SK-N-SH treated with all-trans-retinoic acid at 6 μM for 48 hours (cell line): Measurements from ENCODE around the gene DENND5B.

Experiments used
- ATAC-seq: fragments of 200-7000 bp; cut with Tn5 transposase; 3 replicates; pipeline ENCODE4 v1.9.1; 2020; ENCODE audit warnings: mild to moderate bottlenecking, moderate library complexity
- ARNTL ChIP-seq: fragments of 450-650 bp; formaldehyde crosslinking; IDR thresholded peaks from 2 replicates; pipeline ENCODE4 v1.5.0; 2020; ENCODE audit warnings: low read depth, mild to moderate bottlenecking, moderate library complexity, borderline replicate concordance
- BACH2 ChIP-seq: fragments of 250-450 bp; sonication (Bioruptor Pico); IDR thresholded peaks from 2 replicates; pipeline ENCODE4 v1.9.0; 2021; ENCODE audit warnings: mild to moderate bottlenecking, borderline replicate concordance
- CSDC2 ChIP-seq: fragments of 250-450 bp; sonication (Bioruptor Pico); IDR thresholded peaks from 2 replicates; pipeline ENCODE4 v1.5.0; 2020; ENCODE audit warnings: mild to moderate bottlenecking, moderate library complexity
- ESRRG ChIP-seq: fragments of 250-450 bp; sonication (Bioruptor Pico); IDR thresholded peaks from 2 replicates; pipeline ENCODE4 v1.6.1; 2021; ENCODE audit warnings: mild to moderate bottlenecking
- GLIS3 ChIP-seq: fragments of 250-450 bp; sonication (Bioruptor Pico); IDR thresholded peaks from 2 replicates; pipeline ENCODE4 v1.5.0; 2020; ENCODE audit warnings: mild to moderate bottlenecking, moderate library complexity
- ISL1 ChIP-seq: fragments of 250-450 bp; sonication (Bioruptor Pico); IDR thresholded peaks from 2 replicates; pipeline ENCODE4 v2.1.2; 2022; ENCODE audit warnings: mild to moderate bottlenecking, moderate library complexity
- OSR1 ChIP-seq: fragments of 250-450 bp; sonication (Bioruptor Pico); IDR thresholded peaks from 2 replicates; pipeline ENCODE4 v1.8.0; 2022; ENCODE audit warnings: moderate library complexity, mild to moderate bottlenecking, inconsistent platforms
- PPARA ChIP-seq: fragments of 250-450 bp; sonication (Bioruptor Pico); IDR thresholded peaks from 2 replicates; pipeline ENCODE4 v1.5.0; 2020; ENCODE audit warnings: mild to moderate bottlenecking, borderline replicate concordance
- RARB ChIP-seq: fragments of 250-450 bp; sonication (Bioruptor Pico); IDR thresholded peaks from 2 replicates; pipeline ENCODE4 v1.8.0; 2021; ENCODE audit warnings: mild to moderate bottlenecking, moderate library complexity
- SNAI2 ChIP-seq: fragments of 250-450 bp; sonication (Bioruptor Pico); IDR thresholded peaks from 2 replicates; pipeline ENCODE4 v1.5.0; 2020; ENCODE audit warnings: mild to moderate bottlenecking, moderate library complexity
- TCF4 ChIP-seq: fragments of 250-450 bp; sonication (Bioruptor Pico); IDR thresholded peaks from 2 replicates; pipeline ENCODE4 v1.8.0; 2021; ENCODE audit warnings: mild to moderate bottlenecking, moderate library complexity, borderline replicate concordance
- TOX ChIP-seq: fragments of 250-450 bp; sonication (Bioruptor Pico); IDR thresholded peaks from 2 replicates; pipeline ENCODE4 v1.8.0; 2021; ENCODE audit warnings: mild to moderate bottlenecking, moderate library complexity, borderline replicate concordance
- ZC3H10 ChIP-seq: fragments of 250-450 bp; sonication (Bioruptor Pico); IDR thresholded peaks from 2 replicates; pipeline ENCODE4 v1.5.1; 2021; ENCODE audit warnings: mild to moderate bottlenecking, moderate library complexity
- ZFP3 ChIP-seq: fragments of 250-450 bp; sonication (Bioruptor Pico); IDR thresholded peaks from 2 replicates; pipeline ENCODE4 v1.5.0; 2020; ENCODE audit warnings: mild to moderate bottlenecking, moderate library complexity
- ZFP30 ChIP-seq: fragments of 450-650 bp; formaldehyde crosslinking; IDR thresholded peaks from 2 replicates; pipeline ENCODE4 v1.5.0; 2022; ENCODE audit warnings: mild to moderate bottlenecking, moderate library complexity
- ZNF565 ChIP-seq: fragments of 450-650 bp; formaldehyde crosslinking; conservative IDR thresholded peaks from 2 replicates; pipeline ENCODE4 v1.5.0; 2020; ENCODE audit warnings: low read depth, mild to moderate bottlenecking, moderate library complexity
- ZNF70 ChIP-seq: fragments of 450-650 bp; formaldehyde crosslinking; IDR thresholded peaks from 2 replicates; pipeline ENCODE4 v1.5.0; 2020; ENCODE audit warnings: mild to moderate bottlenecking, moderate library complexity
- ZNF8 ChIP-seq: fragments of 450-650 bp; formaldehyde crosslinking; IDR thresholded peaks from 2 replicates; pipeline ENCODE4 v1.5.0; 2020; ENCODE audit warnings: mild to moderate bottlenecking, moderate library complexity
- TF ChIP-seq, protein P1 (sequence below): fragments of 250-450 bp; sonication (Bioruptor Pico); IDR thresholded peaks from 2 replicates; pipeline ENCODE4 v1.8.0; 2020; ENCODE audit warnings: mild to moderate bottlenecking, moderate library complexity, borderline replicate concordance
- TF ChIP-seq, protein P2 (sequence below): fragments of 250-450 bp; sonication (Bioruptor Pico); IDR thresholded peaks from 2 replicates; pipeline ENCODE4 v1.5.1; 2020; ENCODE audit warnings: low read depth, mild to moderate bottlenecking, moderate library complexity
- TF ChIP-seq, protein P3 (sequence below): fragments of 250-450 bp; sonication (Bioruptor Pico); IDR thresholded peaks from 2 replicates; pipeline ENCODE4 v1.5.0; 2020; ENCODE audit warnings: mild to moderate bottlenecking, moderate library complexity
- TF ChIP-seq, protein P4 (sequence below): fragments of 250-450 bp; sonication (Bioruptor Pico); IDR thresholded peaks from 2 replicates; pipeline ENCODE4 v1.8.0; 2021; ENCODE audit warnings: low read depth, mild to moderate bottlenecking, moderate library complexity, borderline replicate concordance

The DENND5B gene

DNA sequence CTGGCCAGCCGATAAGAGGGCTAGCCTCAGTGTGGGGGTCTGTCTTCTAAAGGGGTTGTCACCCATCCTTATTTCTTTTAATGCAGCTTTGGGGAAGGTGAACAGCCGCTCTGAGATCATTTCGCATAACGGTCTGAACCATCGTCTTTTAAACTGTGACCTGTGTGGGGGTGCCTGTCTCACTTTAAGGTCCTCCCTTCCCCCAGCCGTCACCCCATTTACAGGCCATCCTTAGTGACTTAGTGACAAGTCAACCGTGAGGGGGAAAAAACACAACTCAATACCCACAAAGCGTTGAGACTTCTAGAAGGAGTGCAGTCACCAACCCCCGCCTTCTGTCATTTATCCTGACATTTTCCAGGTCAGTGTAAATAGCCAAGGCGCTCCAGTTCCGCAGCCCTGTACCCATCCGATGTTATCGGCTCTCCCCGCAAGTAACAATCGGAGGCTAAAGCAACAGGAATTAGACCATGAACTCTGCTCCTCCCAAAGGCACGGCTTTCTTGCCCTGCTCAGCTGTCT lies 505 bp upstream of the DENND5B start:
- TF ChIP-seq TCF4 (CRISPR knock-in tag) (peak; percentile 76; the same call in 1 of the 2 replicates), ZFP3 (CRISPR knock-in tag) (no peak)
- peak; percentile 45 for ATAC-seq

DNA sequence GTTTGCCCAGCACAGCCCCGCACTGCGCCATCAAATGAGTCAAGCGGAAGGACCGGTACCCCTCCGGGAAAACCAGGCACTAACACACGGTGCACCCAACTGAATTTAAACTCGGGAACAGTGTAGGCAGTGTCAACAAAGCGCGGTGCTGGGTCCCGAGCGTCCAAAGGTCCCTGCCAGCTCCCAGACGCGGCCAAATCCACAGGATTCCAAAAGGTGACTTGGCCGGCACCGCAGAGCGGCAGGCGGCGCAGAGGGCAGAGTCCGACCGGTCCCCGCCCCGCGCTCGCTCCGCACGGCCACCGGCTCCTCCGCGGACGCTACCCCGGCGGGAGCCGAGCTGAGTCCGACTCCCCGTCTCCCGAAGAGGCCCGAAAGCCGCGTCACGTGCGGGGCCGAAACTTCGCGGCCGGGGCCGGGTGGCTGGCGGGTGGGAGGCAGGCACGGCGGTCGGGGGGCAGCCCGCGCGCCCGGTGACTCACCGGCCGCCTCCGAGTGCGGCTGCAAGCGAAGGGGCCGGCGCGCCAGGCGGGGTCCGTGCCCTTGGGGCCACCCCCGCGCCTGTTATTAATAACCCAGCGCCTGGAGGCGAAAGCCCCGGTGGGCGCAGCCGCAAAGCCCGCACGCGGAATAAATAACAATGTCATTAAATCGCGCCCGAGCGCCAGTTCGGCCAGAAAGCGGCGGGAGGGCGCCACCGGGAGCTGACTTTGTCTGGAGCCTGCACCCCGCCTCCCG lies 863 bp downstream of the DENND5B start:
- ATAC-seq: peak; percentile 65
- TF ChIP-seq ESRRG (CRISPR knock-in tag): no peak
- no peak for TF ChIP-seq ZNF565 (CRISPR knock-in tag)
- TF ChIP-seq, protein P1, sequence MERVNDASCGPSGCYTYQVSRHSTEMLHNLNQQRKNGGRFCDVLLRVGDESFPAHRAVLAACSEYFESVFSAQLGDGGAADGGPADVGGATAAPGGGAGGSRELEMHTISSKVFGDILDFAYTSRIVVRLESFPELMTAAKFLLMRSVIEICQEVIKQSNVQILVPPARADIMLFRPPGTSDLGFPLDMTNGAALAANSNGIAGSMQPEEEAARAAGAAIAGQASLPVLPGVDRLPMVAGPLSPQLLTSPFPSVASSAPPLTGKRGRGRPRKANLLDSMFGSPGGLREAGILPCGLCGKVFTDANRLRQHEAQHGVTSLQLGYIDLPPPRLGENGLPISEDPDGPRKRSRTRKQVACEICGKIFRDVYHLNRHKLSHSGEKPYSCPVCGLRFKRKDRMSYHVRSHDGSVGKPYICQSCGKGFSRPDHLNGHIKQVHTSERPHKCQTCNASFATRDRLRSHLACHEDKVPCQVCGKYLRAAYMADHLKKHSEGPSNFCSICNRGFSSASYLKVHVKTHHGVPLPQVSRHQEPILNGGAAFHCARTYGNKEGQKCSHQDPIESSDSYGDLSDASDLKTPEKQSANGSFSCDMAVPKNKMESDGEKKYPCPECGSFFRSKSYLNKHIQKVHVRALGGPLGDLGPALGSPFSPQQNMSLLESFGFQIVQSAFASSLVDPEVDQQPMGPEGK (CRISPR knock-in tag): no peak
- TF ChIP-seq SNAI2 (CRISPR knock-in tag): no peak
- TF ChIP-seq, protein P2, sequence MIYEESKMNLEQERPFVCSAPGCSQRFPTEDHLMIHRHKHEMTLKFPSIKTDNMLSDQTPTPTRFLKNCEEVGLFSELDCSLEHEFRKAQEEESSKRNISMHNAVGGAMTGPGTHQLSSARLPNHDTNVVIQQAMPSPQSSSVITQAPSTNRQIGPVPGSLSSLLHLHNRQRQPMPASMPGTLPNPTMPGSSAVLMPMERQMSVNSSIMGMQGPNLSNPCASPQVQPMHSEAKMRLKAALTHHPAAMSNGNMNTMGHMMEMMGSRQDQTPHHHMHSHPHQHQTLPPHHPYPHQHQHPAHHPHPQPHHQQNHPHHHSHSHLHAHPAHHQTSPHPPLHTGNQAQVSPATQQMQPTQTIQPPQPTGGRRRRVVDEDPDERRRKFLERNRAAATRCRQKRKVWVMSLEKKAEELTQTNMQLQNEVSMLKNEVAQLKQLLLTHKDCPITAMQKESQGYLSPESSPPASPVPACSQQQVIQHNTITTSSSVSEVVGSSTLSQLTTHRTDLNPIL (CRISPR knock-in tag): no peak
- TF ChIP-seq ZFP30 (CRISPR knock-in tag): no peak
- TF ChIP-seq ZNF70: no peak
- no peak for TF ChIP-seq GLIS3 (CRISPR knock-in tag)
- TF ChIP-seq, protein P3, sequence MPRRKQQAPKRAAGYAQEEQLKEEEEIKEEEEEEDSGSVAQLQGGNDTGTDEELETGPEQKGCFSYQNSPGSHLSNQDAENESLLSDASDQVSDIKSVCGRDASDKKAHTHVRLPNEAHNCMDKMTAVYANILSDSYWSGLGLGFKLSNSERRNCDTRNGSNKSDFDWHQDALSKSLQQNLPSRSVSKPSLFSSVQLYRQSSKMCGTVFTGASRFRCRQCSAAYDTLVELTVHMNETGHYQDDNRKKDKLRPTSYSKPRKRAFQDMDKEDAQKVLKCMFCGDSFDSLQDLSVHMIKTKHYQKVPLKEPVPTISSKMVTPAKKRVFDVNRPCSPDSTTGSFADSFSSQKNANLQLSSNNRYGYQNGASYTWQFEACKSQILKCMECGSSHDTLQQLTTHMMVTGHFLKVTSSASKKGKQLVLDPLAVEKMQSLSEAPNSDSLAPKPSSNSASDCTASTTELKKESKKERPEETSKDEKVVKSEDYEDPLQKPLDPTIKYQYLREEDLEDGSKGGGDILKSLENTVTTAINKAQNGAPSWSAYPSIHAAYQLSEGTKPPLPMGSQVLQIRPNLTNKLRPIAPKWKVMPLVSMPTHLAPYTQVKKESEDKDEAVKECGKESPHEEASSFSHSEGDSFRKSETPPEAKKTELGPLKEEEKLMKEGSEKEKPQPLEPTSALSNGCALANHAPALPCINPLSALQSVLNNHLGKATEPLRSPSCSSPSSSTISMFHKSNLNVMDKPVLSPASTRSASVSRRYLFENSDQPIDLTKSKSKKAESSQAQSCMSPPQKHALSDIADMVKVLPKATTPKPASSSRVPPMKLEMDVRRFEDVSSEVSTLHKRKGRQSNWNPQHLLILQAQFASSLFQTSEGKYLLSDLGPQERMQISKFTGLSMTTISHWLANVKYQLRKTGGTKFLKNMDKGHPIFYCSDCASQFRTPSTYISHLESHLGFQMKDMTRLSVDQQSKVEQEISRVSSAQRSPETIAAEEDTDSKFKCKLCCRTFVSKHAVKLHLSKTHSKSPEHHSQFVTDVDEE (CRISPR knock-in tag): no peak
- no peak for TF ChIP-seq TOX
- no peak for TF ChIP-seq ZFP3 (CRISPR knock-in tag)
- no peak for TF ChIP-seq RARB (CRISPR knock-in tag)
- TF ChIP-seq ARNTL (CRISPR knock-in tag): no peak
- no peak for TF ChIP-seq ZNF8
- no peak for TF ChIP-seq ZC3H10 (CRISPR knock-in tag)
- TF ChIP-seq, protein P4, sequence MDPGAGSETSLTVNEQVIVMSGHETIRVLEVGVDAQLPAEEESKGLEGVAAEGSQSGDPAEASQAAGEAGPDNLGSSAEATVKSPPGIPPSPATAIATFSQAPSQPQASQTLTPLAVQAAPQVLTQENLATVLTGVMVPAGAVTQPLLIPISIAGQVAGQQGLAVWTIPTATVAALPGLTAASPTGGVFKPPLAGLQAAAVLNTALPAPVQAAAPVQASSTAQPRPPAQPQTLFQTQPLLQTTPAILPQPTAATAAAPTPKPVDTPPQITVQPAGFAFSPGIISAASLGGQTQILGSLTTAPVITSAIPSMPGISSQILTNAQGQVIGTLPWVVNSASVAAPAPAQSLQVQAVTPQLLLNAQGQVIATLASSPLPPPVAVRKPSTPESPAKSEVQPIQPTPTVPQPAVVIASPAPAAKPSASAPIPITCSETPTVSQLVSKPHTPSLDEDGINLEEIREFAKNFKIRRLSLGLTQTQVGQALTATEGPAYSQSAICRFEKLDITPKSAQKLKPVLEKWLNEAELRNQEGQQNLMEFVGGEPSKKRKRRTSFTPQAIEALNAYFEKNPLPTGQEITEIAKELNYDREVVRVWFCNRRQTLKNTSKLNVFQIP (CRISPR knock-in tag): no peak
- TF ChIP-seq OSR1 (CRISPR knock-in tag): no peak
- TF ChIP-seq ISL1 (CRISPR knock-in tag): no peak
- no peak for TF ChIP-seq PPARA
- TF ChIP-seq CSDC2 (CRISPR knock-in tag): no peak

DNA sequence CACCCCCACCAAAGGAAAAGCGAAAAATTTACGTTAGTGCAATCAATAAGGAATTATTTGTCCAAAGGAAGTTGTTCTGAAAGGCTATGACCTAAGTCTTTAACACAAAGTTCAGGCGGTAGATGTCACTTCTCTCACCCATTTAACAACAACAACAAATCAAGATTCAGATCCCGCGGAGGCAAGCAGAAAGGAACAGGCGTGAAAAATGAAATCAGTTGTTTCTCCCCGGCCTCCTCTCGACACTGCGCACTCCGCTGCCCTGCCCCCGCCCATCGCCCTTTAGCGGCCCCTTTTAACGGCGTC lies 1.4 kb downstream of the DENND5B start:
- no peak for ATAC-seq

More for the DNA sequence above, 1.4 kb downstream of the DENND5B start:
- TF ChIP-seq ZFP30 (CRISPR knock-in tag) (no peak), ISL1 (CRISPR knock-in tag) (no peak), ZNF70 (no peak), BACH2 (CRISPR knock-in tag) (no peak), OSR1 (CRISPR knock-in tag) (no peak), CSDC2 (CRISPR knock-in tag) (no peak), ZC3H10 (CRISPR knock-in tag) (no peak), ZFP3 (CRISPR knock-in tag) (no peak), ARNTL (CRISPR knock-in tag) (no peak), TOX (no peak), TCF4 (CRISPR knock-in tag) (no peak), GLIS3 (CRISPR knock-in tag) (no peak), RARB (CRISPR knock-in tag) (no peak)
- TF ChIP-seq, protein P2 (CRISPR knock-in tag): no peak
- TF ChIP-seq, protein P4 (CRISPR knock-in tag): no peak
- TF ChIP-seq, protein P3 (CRISPR knock-in tag): no peak
